ENCODE data around the gene AMN1.

Gene AMN1

GRCh38 chr12:31627456-31628054 is 101.3 kb downstream of the AMN1 start:
- Histone ChIP-seq H3K9me3 (ENCODE audit: low read length) (no peaks in the 10 kb centered on the region), H2AFZ (ENCODE audit: low read depth, low read length) (no peak overlapping the region), H3K27me3 (ENCODE audit: insufficient read depth, low read length) (no peaks in the 10 kb centered on the region), H3K4me1 (ENCODE audit: insufficient read depth, low read length) (peaks cover 39% of the 10 kb centered on the region), H3K36me3 (ENCODE audit: insufficient read depth, low read length) (no peaks in the 10 kb centered on the region), H3K4me3 (ENCODE audit: low read length) (no peak overlapping the region)

- peaks cover 39% of the 10 kb centered on the region for H3K4me1 ChIP-seq (ENCODE audit: insufficient read depth, low read length)
- H2AFZ ChIP-seq (ENCODE audit: low read depth, low read length): no peak overlapping the region
- no peaks in the 10 kb centered on the region for H3K9me3 ChIP-seq (ENCODE audit: low read length)
- no peaks in the 10 kb centered on the region for H3K27me3 ChIP-seq (ENCODE audit: insufficient read depth, low read length)
- no peaks in the 10 kb centered on the region for H3K36me3 ChIP-seq (ENCODE audit: insufficient read depth, low read length)
- no peak overlapping the region for H3K4me3 ChIP-seq (ENCODE audit: low read length)
These were observed 102.4 kb downstream of the AMN1 start for GRCh38 chr12:31626270-31626995.

- Histone ChIP-seq H2AFZ (ENCODE audit: low read depth, low read length) (no peak overlapping the region), H3K4me3 (ENCODE audit: low read length) (no peak overlapping the region), H3K27me3 (ENCODE audit: insufficient read depth, low read length) (no peaks in the 10 kb centered on the region), H3K4me1 (ENCODE audit: insufficient read depth, low read length) (peaks cover 9% of the 10 kb centered on the region), H3K36me3 (ENCODE audit: insufficient read depth, low read length) (no peaks in the 10 kb centered on the region), H3K9me3 (ENCODE audit: low read length) (no peaks in the 10 kb centered on the region)
These were observed 106.8 kb downstream of the AMN1 start for GRCh38 chr12:31622038-31622437.
